GM21526 (cell line): ENCODE data around the gene ULBP3.
A peak's percentile ranks its signal among the peaks of the same experiment; 100 is the strongest.

ENCODE experiments used
- ATAC-seq: cut with Tn5 transposase; IDR thresholded peaks from one replicate; pipeline ENCODE4 v1.9.1; 2021; ENCODE audit warnings: moderate library complexity; ENCODE audit not compliant: unreplicated experiment, low FRiP score

The ULBP3 gene

DNA sequence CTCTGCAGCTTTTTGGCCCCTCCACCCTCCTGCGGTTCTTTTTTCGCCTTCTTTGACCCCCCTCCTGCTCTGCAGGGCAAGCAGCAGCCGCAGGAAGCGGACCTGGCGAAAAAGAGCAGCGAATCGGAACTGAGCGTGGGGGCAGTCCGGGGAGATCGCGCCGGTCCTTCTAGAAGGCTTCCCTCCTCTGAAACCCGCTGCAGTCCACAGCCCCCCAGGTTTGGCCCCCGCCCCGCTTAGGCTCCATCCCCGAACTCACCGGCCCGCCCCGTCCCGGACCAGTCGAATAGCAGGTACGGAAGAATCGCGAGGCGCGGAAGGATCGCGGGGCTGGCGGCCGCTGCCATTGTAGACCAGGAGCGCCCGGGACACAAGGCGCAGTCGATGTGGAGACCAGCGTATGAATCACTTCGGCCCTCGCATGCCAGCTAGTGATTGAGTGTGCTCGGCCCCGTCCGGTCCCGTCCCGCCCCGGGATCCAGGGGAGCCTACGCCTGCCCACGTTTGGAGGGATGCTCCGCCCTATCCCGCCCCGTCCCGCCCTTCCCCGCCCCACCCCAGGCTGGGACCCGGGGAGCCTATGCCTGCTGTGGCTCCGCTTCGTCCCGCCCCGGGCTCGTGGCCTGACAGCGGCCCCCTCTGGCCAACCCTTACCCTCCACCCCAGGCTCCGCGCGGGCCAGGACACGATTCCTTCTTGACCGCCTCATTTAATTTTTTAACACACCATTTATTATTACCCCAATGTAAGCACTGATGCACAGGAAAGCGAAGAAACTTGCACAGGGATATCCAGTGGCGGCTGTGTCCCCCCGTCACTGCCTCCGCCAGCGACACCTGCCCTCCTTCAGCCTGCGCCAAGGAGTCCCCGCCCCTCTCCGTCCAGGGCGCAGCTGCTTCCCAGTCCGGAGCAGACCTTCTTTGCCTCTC is at the start of gene ULBP3:
ULBP3 (minus strand) TSS at position 402 of the 929 bp plus-strand sequence; CDS start at position 347, 55 bp downstream.
- ATAC-seq = peak; percentile 81

DNA sequence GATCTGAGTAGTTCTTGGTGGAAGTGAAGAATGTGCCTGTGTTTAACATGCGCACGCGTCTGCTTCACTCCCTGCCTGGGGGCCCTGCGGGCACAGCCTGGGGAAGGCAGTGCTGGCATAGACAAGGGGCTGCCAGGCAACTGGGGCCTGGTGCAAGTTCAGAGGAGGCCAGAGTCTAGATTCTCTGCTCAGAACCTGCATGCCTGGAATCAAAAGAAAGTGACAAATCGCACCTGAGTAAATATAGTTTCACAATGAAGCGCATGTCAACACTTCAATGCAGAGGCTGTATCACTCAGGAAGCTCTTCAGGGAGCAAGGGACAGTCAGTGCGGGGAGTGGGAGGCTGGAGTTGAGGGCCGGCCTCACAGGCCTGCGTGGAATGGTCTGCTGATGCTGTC is 49.7 kb upstream of the ULBP3 start:
- ATAC-seq = no peak

DNA sequence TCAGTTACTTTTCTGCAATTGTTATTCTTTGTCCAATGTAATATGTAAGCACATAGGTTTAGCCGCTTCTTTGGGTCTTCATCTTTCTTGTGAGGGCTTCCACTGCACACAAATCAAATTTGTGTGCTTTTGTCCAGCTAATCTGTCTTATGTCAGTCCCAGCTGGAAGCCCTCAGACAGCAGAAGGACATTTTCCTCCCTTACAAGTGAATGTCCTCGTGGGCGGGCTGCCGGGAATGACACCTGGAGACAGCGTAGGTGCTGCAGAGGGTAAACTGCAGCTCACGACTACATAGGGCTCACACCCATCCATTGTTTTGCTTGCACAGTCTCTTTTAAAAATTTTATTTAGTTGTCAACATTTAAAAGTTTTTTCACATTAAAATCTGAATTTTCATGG is 49.3 kb upstream of the ULBP3 start:
- ATAC-seq = no peak

DNA sequence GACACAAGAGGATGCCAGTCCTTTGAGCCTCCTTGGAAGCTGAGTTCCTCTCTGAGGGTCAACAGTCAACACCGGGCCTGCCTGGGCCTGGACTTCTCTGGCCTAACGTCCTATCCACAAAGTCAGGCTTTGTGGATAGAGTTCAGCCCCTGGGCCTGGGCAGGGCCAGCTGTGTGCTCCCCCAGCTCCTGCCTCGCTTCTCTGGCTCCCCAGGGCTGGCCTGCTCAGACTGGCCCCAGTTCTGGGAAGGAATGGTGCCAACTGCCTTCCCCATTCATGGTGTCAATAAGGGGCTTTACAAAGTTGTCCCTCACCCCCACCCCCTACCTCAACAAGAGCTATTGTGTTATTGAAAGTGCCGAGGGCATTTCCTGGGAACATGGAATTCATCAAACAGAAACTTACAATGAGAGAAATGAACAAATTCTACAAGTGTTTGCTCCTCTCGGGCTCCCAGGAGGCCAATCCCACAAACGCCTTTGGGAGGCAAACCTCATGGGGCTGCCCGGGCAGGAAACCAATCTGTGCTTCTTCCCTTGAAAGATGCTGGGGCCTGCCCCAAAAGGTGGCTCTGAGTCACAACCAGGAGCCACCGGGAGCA is 47.4 kb upstream of the ULBP3 start:
- no peak for ATAC-seq

DNA sequence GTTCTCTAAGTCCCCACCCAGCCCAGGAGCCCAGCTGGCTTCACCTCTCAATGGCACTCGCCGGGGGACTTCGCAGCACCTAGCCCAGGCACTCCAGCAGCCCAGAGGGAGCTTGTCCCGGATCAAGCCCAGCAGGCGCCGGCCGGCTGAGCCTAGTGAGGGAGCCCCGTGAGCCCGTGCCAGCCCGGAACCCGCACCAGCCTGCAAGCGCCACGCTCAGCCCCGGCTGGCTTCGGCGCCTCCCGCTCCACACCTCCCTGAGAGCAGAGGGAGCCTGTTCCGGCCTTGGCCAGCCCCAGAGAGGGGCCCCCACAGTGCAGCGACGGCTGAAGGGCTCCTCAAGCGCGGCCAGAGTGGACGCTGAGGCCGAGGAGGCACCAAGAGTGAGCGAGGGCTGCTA is 46.8 kb upstream of the ULBP3 start:
- ATAC-seq = no peak

DNA sequence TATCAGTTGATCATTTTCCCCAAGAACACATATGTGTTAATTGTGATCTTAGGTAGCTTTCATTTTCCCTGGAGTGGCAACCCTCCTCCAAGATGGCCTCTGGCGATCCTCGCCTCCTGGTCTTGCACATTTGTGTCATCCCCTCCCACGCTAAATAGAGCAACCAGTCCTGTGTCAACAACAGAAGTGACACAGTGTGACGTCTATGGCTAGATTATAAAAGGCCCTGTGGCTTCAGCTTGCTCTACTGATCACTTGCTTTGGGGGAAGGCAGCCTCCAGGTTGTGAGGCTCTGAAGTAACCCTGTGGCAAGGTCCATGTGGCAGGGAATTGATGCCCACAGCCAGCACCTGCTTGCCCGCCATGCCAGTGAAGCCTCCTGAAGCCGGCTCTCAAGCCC is 43.3 kb upstream of the ULBP3 start:
- ATAC-seq = no peak

DNA sequence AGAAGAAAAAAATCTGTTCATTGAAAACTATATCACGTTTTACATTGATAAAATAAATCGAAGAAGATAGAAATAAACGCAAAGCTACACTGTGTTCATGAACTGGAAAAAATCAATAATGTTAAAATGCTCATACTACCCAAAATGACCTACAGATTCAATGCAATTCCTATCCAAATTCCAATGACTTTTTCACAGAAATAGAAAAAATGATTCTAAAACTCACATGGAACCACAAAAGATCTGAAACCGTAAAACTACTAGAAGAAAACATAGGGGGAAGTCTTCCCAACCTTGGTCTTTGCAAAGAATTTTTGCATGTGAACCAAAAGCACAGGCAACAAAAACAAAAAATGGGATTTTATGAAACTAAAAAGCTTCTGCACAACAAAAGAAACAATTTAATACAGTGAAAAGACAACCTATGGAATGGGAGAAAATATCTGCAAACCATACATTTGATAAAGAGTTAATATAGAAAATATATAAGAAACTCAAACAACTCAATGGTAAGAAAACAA is 33.9 kb upstream of the ULBP3 start:
- ATAC-seq = no peak

DNA sequence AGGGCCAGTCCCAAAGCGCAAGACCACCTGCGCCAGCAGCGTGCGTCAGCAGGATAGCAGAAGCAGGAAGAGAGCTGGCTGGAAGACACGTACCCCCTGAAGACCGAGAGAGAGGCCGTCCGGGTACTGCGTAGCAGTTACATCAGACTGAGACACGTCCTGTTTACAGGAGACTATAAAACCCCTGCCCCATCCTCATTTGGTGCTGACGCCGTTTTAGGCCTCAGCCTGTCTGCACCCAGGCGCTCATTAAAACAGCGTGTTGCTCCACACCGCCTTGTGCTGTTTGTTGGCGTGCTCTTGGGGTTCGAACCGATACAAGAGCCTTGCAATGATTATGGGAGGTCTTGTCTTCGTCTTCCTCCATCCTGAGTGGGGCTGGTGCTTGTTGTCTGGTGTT is 31.8 kb upstream of the ULBP3 start:
- ATAC-seq = no peak

DNA sequence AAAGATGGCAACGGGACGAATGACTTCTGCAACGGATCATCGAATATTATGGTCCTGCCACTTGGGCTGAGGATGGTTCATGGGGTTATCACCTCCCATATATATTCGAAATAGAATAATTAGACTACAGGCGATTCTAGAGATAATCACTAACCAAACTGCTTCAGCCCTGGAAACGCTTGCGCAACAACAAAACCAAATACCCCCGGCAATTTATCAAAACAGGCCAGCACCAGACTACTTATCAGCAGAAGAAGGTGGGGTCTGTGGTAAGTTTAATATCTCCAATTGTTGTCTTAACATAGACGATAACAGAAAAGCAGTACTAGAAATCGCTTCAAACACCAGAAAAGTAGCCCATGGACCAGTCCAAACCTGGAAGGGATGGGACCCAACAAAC is 31.0 kb upstream of the ULBP3 start:
- ATAC-seq = no peak

DNA sequence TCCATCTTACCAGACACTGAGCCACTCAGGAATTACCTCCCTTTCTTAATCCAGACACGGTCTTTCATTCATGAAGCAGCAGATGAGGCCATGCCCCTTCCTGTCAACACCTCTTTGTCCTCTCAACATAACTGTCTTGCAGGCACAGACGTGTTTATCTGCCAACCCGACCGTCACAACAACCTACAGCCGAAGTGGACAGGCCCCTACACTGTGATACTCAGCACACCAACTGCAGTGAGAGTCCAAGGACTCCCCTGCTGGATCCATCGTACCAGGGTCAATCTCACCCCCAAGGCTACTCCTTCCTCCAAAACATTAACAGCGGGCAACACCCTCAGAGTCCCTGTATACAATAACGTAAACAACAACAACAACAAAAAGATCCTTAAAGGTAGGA is 30.6 kb upstream of the ULBP3 start:
- no peak for ATAC-seq

DNA sequence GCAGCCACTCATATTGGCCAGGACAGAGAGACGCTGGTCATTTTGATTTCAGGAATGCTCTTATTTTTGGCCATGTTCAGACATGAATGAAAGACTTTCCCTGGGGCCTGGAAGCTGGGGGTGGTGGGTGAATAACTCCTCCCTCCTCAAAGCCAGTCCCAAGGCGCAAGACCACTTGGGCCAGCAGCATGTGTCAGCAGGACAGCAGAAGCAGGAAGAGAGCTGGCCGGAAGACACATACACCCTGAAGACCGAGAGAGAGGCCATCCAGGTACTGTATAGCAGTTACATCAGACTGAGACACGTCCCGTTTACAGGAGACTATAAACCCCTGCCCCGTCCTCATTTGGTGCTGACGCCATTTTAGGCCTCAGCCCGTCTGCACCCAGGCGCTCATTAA is 29.2 kb upstream of the ULBP3 start:
- no peak for ATAC-seq

DNA sequence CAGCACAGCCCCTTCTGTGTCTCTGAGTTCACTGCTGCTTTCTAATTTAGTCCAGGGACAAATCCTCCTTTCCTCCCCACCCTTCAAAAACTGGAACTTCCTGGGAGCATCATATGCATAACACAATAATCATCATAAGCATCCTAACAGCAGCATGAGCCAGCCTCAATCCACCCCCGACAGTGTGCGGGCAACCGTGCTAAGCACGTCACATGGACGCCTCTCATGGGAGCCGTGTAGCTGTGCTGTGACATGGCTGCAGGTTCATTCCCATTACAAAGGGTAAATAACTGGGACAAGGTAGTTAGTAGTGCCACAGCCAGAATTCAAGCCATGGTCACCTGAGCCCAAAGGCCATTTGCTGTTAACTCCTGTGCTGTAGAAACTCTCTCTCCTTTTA is 24.5 kb upstream of the ULBP3 start:
- no peak for ATAC-seq

DNA sequence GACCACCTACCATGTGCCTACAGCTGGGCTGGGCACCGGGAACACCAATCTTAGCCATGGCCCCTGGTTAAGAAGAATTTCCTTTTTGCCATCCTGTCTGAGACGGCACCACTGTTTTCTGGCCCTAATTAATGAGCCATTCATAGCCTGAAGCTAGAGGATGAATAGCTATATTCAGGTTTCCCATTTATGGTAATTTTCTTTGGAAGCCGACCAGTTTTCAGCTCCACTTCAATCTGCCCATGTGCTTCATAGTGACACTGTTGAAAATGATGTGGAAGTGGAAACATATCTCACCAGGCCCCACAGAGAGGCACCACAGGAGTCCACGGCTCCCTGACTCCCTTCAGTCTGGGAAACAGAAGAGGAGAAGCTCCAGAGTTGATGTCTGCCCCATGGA is 22.6 kb upstream of the ULBP3 start:
- ATAC-seq = no peak

DNA sequence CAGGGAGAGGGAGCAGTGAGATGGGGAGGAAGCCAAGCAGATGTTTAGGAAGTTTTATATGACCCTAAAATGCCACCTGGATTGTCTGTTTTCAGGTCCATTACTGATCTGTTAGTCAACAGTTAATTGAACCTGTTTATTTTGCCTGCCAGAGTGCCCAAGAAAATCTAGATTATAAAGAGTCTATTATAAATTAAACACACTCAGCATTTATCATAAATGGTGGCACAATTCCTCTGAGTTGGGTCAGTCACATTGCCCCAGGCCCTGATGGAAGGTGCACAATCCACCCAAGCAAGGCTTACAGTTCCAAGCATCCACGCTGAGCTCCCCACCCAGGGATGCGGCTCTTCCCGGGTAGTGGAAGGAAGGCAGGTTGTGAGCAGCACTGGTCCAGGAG is 21.4 kb upstream of the ULBP3 start:
- no peak for ATAC-seq

DNA sequence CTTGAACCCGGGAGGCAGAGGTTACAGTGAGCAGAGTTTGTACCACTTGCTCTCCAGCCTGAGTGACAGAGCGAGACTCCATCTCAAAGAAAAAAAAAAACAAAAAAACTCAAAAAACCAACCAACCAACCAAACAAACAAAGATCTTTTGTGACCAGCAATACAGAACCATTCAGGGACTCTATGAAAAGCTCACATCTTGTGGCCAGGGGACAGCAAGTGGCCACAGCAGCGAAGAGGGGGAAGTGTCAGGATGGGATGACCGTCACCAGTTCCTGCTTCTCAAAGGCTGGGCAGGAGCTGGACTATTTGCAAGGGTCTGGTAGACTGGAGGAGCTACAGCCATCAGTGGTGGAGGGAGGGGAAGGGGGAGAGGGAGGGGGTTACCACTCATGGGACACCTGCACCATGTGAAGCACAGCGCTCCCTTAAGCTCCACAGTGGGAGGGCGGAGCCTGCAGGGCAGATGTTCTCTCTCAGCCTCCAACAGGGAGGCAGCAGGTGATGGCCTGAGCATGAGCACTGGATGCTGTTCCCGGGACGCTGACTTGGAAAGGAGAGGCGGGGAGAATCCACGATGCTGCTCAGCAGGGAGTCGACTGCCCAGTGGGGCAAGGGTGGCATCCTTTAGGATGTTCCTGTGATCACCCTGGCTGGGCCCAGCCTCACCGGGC is 19.7 kb upstream of the ULBP3 start:
- ATAC-seq = no peak

DNA sequence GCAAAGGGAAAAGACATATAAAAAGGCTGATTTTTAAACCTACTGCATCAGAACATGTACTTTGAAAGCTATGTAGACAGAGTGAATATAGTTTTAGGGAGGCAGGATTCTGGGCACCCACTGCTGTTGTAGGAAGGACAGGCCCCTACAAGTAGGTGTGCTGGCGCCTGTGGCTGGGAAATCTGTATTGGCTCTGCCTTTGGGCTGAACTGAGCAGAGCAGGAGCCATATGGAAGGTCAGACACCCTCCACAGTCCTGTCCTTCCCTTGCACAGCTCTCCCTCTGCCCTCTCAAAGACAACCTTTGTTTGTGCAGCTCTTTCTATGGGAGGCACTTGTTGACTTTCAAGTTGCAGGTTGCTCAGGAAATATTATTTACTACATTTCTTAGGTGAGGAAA is 18.4 kb upstream of the ULBP3 start:
- no peak for ATAC-seq

DNA sequence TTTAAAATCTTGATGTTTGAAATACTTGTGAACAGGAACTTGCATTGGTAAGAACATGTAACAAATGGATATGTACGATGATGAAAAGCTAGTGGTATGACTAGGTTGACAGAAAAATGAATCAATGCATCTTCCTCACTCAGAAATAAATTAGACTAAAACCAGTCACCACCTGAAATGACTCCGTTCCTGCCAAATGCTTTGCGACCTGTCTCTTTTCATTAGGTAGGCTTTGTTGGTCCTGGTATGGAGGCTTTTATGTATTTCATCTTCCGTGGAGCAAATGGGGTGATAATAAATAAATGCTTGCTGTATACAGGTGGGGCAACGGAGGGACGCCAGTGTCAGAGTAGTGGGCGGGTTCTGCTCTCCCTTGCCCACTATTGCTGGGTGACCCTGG is 17.1 kb upstream of the ULBP3 start:
- no peak for ATAC-seq

DNA sequence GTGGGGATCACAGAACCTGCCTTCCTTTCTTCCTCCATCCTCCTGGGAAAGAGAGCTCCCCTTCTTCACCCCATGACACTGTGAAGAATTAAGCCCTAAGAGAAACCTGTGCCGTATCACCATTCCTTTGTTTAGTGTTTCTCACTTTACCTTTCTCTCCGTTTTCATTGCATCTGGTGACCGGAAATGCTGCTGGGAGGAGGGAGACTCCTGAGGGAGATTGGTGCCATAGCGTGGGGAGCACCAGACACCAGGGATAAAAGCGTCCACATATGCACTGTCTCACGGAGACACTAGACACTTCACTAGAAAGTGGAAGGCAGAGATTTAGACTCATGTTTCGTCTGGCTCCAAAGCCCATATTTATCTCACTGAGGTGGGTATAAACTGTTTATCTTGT is 15.5 kb upstream of the ULBP3 start:
- no peak for ATAC-seq

DNA sequence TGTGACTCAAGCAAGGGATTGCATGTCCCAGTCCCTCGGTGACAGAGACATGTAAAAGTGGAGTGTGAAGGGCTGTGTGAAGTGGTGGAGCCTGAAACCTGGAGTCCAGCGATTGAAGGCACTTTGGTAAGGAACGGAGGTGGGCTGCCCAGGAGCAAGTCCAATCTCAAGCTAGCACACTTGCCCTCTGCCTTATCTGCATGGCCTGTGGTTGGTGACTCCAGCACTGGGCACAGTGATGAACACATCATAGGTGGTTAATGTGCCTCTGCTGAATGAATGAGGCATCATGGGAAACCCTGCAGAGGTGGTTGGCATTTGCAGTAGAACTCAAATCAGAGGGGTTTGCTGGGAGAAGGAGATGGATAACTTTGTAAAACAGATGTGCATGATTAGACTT is 14.9 kb upstream of the ULBP3 start:
- ATAC-seq = no peak

DNA sequence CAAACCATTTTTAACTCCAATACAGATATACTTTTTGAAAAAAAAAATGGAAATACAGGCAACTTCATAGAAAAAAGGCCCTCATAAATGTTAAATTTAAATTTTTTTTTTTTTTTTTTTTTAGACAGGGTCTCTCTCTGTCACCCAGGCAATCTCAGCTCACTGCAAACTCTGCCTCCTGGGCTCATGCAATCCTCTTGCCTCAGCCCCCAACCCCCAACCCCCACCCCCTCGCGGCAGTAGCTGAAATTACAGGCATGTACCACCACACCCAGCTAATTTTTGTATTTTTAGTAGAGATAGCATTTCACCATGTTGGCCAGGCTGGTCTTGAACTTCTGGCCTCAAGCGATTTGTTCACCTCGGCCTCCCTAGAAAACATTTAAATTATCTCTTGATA is 12.8 kb upstream of the ULBP3 start:
- ATAC-seq = no peak

DNA sequence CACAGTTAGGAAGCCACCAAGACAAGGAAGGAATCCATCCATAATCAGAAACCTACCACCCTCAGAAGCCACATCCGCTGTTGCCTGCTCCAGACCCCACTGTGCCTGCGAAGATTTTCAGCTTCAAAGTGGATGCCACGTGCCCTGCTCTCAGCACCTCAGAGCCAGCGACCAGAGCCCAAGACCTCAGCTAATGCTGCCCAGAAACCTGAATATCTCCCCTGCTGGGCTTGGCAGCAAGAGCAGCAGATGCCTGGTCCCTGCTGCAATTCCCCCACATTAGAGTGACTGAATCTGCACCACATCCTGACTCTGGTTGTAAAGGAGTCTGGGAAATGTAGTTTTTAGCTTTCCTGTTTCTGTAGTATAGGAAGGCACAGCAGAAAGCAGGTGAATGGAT is 10.7 kb upstream of the ULBP3 start:
- no peak for ATAC-seq
